NCI-H510A (cell line): Measurements from ENCODE around the gene STAC3.
A peak's percentile ranks its signal among the peaks of the same experiment; 100 is the strongest.

Experiments
- DNase-seq: peaks from one replicate; lab custom pipeline; 2025; lab: John Stamatoyannopoulos, UW

STAC3 gene

GRCh38 chr12:57236201-57236924 is 14.6 kb downstream of the STAC3 start:
- no peak for DNase-seq

- no peak for DNase-seq
Measured at GRCh38 chr12:57235728-57236131, 15.3 kb downstream of the STAC3 start.

- DNase-seq: no peak
Measured at GRCh38 chr12:57235017-57235727, 15.8 kb downstream of the STAC3 start.

- DNase-seq: no peak
Measured at GRCh38 chr12:57234571-57235016, 16.4 kb downstream of the STAC3 start.

GRCh38 chr12:57234233-57234570 is 16.8 kb downstream of the STAC3 start:
- DNase-seq: no peak

GRCh38 chr12:57233357-57234232 is 17.4 kb downstream of the STAC3 start:
- DNase-seq: no peak

GRCh38 chr12:57232156-57232756 is 18.7 kb downstream of the STAC3 start:
- no peak for DNase-seq

- DNase-seq: no peak
Measured at GRCh38 chr12:57231276-57232021, 19.5 kb downstream of the STAC3 start.

- no peak for DNase-seq
Measured at GRCh38 chr12:57230381-57231155, 20.4 kb downstream of the STAC3 start.

- DNase-seq: peak; percentile 83
Measured at GRCh38 chr12:57229634-57230380, 21.2 kb downstream of the STAC3 start, which contains the start of gene SHMT2. SHMT2 (plus strand) TSS chr12:57229711; CDS start chr12:57229779, 68 bp downstream.

- no peak for DNase-seq
Measured at GRCh38 chr12:57229046-57229633, 21.8 kb downstream of the STAC3 start.

- peak; percentile 43 for DNase-seq
Measured at GRCh38 chr12:57227315-57228115, 23.5 kb downstream of the STAC3 start.

- no peak for DNase-seq
Measured at GRCh38 chr12:57226588-57227314, 24.2 kb downstream of the STAC3 start.

GRCh38 chr12:57225680-57226210 is 25.2 kb downstream of the STAC3 start:
- DNase-seq: no peak

- peak; percentile 85 for DNase-seq
Measured at GRCh38 chr12:57224973-57225679, 25.9 kb downstream of the STAC3 start.

GRCh38 chr12:57224278-57224972 is 26.6 kb downstream of the STAC3 start:
- DNase-seq: no peak
